Upper lobe of left lung (tissue), 4 donors: ENCODE measurements around the gene PTK6.

Experiments used
- CTCF ChIP-seq, 6 experiments: fragments of 450-650 bp in 4 of 6; fragments of 200-600 bp in 2 of 6; sonication (generic) in 2 of 6; IDR thresholded peaks; one replicate each; pipeline ENCODE4 v1.5.1; 2016 to 2019; ENCODE audit warnings: antibody characterized with exemption in 6 of 6
- POLR2A ChIP-seq, 4 donors: fragments of 450-650 bp; IDR thresholded peaks; one replicate each; pipeline ENCODE4 v1.5.1; 2016 to 2017; ENCODE audit warnings: antibody characterized with exemption in 4 of 4, mild to moderate bottlenecking in 2 of 4

- TF ChIP-seq POLR2A (IDR thresholded peaks at IDR 0.05) (no peak), CTCF (IDR thresholded peaks at IDR 0.05) (no peak)
Measured at GRCh38 chr20:63545814-63546213, 8.6 kb upstream of the PTK6 start.
